ENCODE measurements around the gene MAMLD1.

Gene MAMLD1

DNA sequence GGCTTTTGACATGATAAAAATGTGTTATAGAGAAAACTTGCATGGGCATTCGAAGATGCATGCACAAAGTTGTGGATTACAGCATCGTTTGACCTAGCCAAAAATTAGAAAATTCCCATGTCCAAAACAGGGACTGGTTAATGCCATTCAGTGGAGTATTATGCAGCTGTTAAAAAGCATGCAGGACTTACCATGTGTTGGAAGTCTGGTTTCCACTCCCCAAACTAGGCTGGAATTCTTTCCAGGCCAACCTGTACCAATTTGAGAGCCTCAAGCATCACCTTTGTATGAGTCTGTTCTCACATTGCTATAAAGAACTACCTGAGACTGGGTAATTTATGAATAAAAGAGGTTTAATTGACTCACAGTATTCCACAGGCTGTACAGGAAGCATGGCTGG is 159.4 kb downstream of the MAMLD1 start:
- no peaks in the 10 kb centered on the region for H3K27me3 ChIP-seq (ENCODE audit: insufficient read depth, low read length)
- H3K9ac ChIP-seq (ENCODE audit: low read length), result no peak overlapping the region
- H3K4me3 ChIP-seq (ENCODE audit: low read depth, low read length, poor library complexity, severe bottlenecking), result no peak overlapping the region
- H3F3A ChIP-seq (ENCODE audit: insufficient read depth, low read length), result no peaks in the 10 kb centered on the region
- TF ChIP-seq CTCF (IDR thresholded peaks at IDR 0.05; ENCODE audit: low read length) (no peak), EZH2 (IDR thresholded peaks at IDR 0.05; ENCODE audit: borderline replicate concordance, low read length) (no peak)
- no peak overlapping the region for H2AFZ ChIP-seq (ENCODE audit: low read length)
- no peak overlapping the region for H3K27ac ChIP-seq (ENCODE audit: low read depth, low read length, poor library complexity, severe bottlenecking)
- no peak overlapping the region for H3K4me2 ChIP-seq (ENCODE audit: low read length)
- no peaks in the 10 kb centered on the region for H4K20me1 ChIP-seq (ENCODE audit: insufficient read depth, low read length)
- H3K4me1 ChIP-seq (ENCODE audit: insufficient read depth, low read length, severe bottlenecking), result no peaks in the 10 kb centered on the region
- no peaks in the 10 kb centered on the region for H3K36me3 ChIP-seq (ENCODE audit: insufficient read depth, low read length)
- H3K79me2 ChIP-seq (ENCODE audit: insufficient read depth, low read length), result no peaks in the 10 kb centered on the region
- H3K9me3 ChIP-seq (ENCODE audit: low read length), result no peaks in the 10 kb centered on the region
- H3K9me2 ChIP-seq (ENCODE audit: low read depth, low read length), result no peaks in the 10 kb centered on the region

DNA sequence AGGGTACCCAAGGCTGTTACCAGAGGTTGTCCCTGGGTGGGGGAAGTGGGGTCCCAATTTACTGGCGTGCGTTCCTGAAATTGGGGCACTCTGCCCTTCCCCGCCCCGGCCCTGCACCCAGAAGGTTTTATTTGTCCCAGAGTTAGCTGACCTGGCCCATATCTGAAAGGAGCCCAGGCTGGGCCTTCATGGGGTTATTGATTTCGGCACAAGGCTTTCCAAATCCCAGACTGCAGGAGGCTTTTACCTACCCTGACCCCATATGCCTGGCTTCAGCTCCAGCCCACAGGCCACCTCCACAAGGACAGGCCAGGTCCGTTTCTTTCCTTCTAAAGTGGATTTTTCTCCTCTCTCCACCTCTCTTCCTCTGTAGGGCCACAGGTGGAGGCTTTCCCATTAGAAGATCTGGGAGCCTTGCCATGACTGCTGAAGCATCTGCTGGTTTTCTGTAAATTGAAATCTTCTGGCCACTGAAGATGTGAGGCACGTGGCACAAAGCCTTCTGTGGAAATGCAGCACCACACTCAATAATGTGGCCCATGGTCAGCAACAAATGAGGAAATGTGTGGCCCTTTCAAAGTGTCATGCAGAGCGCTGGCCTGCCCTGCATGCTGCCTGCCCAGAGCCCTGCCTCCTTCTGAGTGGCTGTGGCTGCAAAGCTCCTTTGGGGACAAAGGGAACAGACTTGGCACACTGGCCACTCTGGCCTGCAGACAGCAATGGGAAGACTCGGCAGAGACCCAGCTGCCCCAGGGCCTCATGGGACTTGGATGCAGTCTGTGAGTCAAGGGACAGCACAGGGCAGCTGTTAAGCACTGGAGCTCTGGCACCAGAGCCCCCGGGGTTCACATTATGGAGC is 162.2 kb downstream of the MAMLD1 start:
- Histone ChIP-seq H4K20me1 (ENCODE audit: insufficient read depth, low read length) (no peaks in the 10 kb centered on the region), H3K4me1 (ENCODE audit: insufficient read depth, low read length, severe bottlenecking) (no peaks in the 10 kb centered on the region), H3F3A (ENCODE audit: insufficient read depth, low read length) (no peaks in the 10 kb centered on the region), H3K36me3 (ENCODE audit: insufficient read depth, low read length) (no peaks in the 10 kb centered on the region), H3K79me2 (ENCODE audit: insufficient read depth, low read length) (no peaks in the 10 kb centered on the region), H3K4me2 (ENCODE audit: low read length) (no peak overlapping the region), H2AFZ (ENCODE audit: low read length) (no peak overlapping the region), H3K9ac (ENCODE audit: low read length) (no peak overlapping the region), H3K4me3 (ENCODE audit: low read depth, low read length, poor library complexity, severe bottlenecking) (no peak overlapping the region), H3K27me3 (ENCODE audit: insufficient read depth, low read length) (no peaks in the 10 kb centered on the region), H3K9me2 (ENCODE audit: low read depth, low read length) (no peaks in the 10 kb centered on the region), H3K27ac (ENCODE audit: low read depth, low read length, poor library complexity, severe bottlenecking) (no peak overlapping the region), H3K9me3 (ENCODE audit: low read length) (no peaks in the 10 kb centered on the region)
- no peak for TF ChIP-seq CTCF (IDR thresholded peaks at IDR 0.05; ENCODE audit: low read length)
- TF ChIP-seq EZH2 (IDR thresholded peaks at IDR 0.05; ENCODE audit: borderline replicate concordance, low read length), result no peak

DNA sequence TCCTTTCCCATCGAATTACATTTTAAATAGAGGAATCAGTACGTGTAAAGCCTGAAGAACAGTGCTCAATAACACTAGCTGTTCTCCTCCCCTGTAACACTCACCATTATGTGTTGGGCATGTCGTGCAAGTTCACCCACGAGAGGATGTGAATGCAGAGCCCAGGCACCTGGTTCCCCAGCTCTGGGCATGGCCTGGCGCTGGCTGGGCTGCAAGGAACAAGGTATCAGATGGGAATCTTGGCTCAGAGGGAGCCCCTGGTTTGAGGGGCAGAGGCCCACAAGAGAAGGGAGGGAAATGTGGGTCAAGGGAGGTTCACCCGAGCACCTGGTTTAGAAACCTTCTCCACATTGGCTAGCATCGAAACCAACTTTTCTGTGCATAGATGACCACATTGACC is 163.6 kb downstream of the MAMLD1 start:
- no peaks in the 10 kb centered on the region for H3K27me3 ChIP-seq (ENCODE audit: insufficient read depth, low read length)
- H3K27ac ChIP-seq (ENCODE audit: low read depth, low read length, poor library complexity, severe bottlenecking), result no peak overlapping the region
- H3F3A ChIP-seq (ENCODE audit: insufficient read depth, low read length), result no peaks in the 10 kb centered on the region
- no peak overlapping the region for H2AFZ ChIP-seq (ENCODE audit: low read length)
- no peaks in the 10 kb centered on the region for H3K4me1 ChIP-seq (ENCODE audit: insufficient read depth, low read length, severe bottlenecking)
- TF ChIP-seq EZH2 (IDR thresholded peaks at IDR 0.05; ENCODE audit: borderline replicate concordance, low read length), result no peak
- no peak for TF ChIP-seq CTCF (IDR thresholded peaks at IDR 0.05; ENCODE audit: low read length)
- no peaks in the 10 kb centered on the region for H4K20me1 ChIP-seq (ENCODE audit: insufficient read depth, low read length)
- H3K36me3 ChIP-seq (ENCODE audit: insufficient read depth, low read length), result no peaks in the 10 kb centered on the region
- no peaks in the 10 kb centered on the region for H3K9me2 ChIP-seq (ENCODE audit: low read depth, low read length)
- H3K4me3 ChIP-seq (ENCODE audit: low read depth, low read length, poor library complexity, severe bottlenecking), result no peak overlapping the region
- no peaks in the 10 kb centered on the region for H3K9me3 ChIP-seq (ENCODE audit: low read length)
- no peak overlapping the region for H3K4me2 ChIP-seq (ENCODE audit: low read length)
- no peak overlapping the region for H3K9ac ChIP-seq (ENCODE audit: low read length)
- H3K79me2 ChIP-seq (ENCODE audit: insufficient read depth, low read length), result no peaks in the 10 kb centered on the region

Data from OCI-LY1 (cell line).